Measurements from ENCODE around the gene B9D1.

The B9D1 gene

GRCh38 chr17:19380481-19381301, 18.2 kb upstream of the B9D1 start:
- no peak overlapping the region for H3K4me3 ChIP-seq (ENCODE audit: low read depth, low read length)
- DNase-seq (ENCODE audit: low read depth): no peak
- TF ChIP-seq, protein P1, sequence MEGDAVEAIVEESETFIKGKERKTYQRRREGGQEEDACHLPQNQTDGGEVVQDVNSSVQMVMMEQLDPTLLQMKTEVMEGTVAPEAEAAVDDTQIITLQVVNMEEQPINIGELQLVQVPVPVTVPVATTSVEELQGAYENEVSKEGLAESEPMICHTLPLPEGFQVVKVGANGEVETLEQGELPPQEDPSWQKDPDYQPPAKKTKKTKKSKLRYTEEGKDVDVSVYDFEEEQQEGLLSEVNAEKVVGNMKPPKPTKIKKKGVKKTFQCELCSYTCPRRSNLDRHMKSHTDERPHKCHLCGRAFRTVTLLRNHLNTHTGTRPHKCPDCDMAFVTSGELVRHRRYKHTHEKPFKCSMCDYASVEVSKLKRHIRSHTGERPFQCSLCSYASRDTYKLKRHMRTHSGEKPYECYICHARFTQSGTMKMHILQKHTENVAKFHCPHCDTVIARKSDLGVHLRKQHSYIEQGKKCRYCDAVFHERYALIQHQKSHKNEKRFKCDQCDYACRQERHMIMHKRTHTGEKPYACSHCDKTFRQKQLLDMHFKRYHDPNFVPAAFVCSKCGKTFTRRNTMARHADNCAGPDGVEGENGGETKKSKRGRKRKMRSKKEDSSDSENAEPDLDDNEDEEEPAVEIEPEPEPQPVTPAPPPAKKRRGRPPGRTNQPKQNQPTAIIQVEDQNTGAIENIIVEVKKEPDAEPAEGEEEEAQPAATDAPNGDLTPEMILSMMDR (IDR thresholded peaks at IDR 0.05; ENCODE audit: insufficient read depth, low read depth, low read length, missing control alignments): no peak

- TF ChIP-seq, protein P1 (IDR thresholded peaks at IDR 0.05; ENCODE audit: insufficient read depth, low read depth, low read length, missing control alignments): no peak
- H3K4me3 ChIP-seq (ENCODE audit: low read depth, low read length): peak overlapping the region; percentile 73
- DNase-seq (ENCODE audit: low read depth): no peak
Measured at GRCh38 chr17:19379361-19380065, 17.0 kb upstream of the B9D1 start.

- peak within 1 kb of the TSS; percentile 73 for H3K4me3 ChIP-seq (ENCODE audit: low read depth, low read length)
- DNase-seq (ENCODE audit: low read depth): no peak
- TF ChIP-seq, protein P1 (IDR thresholded peaks at IDR 0.05; ENCODE audit: insufficient read depth, low read depth, low read length, missing control alignments): no peak
Measured at GRCh38 chr17:19378416-19379360, 16.2 kb upstream of the B9D1 start, which contains the start of gene MAPK7. Gene MAPK7, plus strand, starts transcription at chr17:19378498. Its CDS starts 403 bp downstream, at chr17:19378901.

GRCh38 chr17:19377602-19378415, 15.3 kb upstream of the B9D1 start:
- DNase-seq (ENCODE audit: low read depth): peak; percentile 99
- TF ChIP-seq, protein P1 (IDR thresholded peaks at IDR 0.05; ENCODE audit: insufficient read depth, low read depth, low read length, missing control alignments): no peak
- peak overlapping the region; percentile 73 for H3K4me3 ChIP-seq (ENCODE audit: low read depth, low read length)

- H3K4me3 ChIP-seq (ENCODE audit: low read depth, low read length): peak overlapping the region; percentile 73
- TF ChIP-seq, protein P1 (IDR thresholded peaks at IDR 0.05; ENCODE audit: insufficient read depth, low read depth, low read length, missing control alignments): no peak
- peak; percentile 31 for DNase-seq (ENCODE audit: low read depth)
Measured at GRCh38 chr17:19376811-19377210, 14.3 kb upstream of the B9D1 start.

DNA sequence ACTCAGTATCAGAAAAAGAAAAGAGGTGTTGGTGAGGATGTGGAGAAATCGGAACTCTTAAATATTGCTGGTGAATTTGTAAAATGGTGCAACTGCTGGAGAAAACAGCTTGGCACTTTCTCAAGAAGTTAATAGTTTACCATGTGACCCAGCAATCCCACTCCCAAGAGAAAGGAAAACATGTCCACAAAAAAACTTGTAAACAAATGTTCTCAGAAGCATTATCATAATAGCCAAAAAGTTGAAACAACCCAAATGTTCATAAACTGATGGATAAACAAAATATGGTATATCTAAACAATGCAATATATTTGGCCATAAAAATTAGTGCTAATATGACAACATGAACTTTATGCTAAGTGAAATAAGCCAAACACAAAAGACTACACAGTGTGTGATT, 13.2 kb upstream of the B9D1 start:
- TF ChIP-seq, protein P1 (IDR thresholded peaks at IDR 0.05; ENCODE audit: insufficient read depth, low read depth, low read length, missing control alignments): no peak
- DNase-seq (ENCODE audit: low read depth): no peak

More for the DNA sequence above, 13.2 kb upstream of the B9D1 start:
- no peak overlapping the region for H3K4me3 ChIP-seq (ENCODE audit: low read depth, low read length)
